K562 (cell line): ENCODE results near the gene LIN28A. TPM values are rescaled to one million over a fixed set of nuclear protein-coding genes. Genes with fewer than 3 reads are reported as not detected.

ENCODE experiments used
- BRD9 ChIP-seq: fragments of 450-650 bp; IDR thresholded peaks from 2 replicates; pipeline ENCODE4 v1.6.1; 2018; ENCODE audit warnings: low read depth; ENCODE audit not compliant: partially characterized antibody
- BRF1 ChIP-seq: IDR thresholded peaks from 3 replicates; pipeline ENCODE4 v1.6.1; 2011; ENCODE audit warnings: borderline replicate concordance, mild to moderate bottlenecking; ENCODE audit not compliant: insufficient read length; ENCODE audit errors: extremely low read depth
- CHD4 ChIP-seq: fragments of 200-600 bp; sonication (generic); IDR thresholded peaks from 3 replicates; pipeline ENCODE4 v1.6.1; 2012; ENCODE audit warnings: low read depth, mild to moderate bottlenecking, mixed read lengths, low read length, inconsistent platforms; ENCODE audit not compliant: insufficient read depth, insufficient replicate concordance, poor library complexity, severe bottlenecking
- EHMT2 ChIP-seq: fragments of 450-650 bp; IDR thresholded peaks from 2 replicates; pipeline ENCODE4 v1.6.1; 2018; ENCODE audit warnings: antibody characterized with exemption
- HDAC2 ChIP-seq: fragments of 450-650 bp; IDR thresholded peaks from 2 replicates; pipeline ENCODE4 v1.6.1; 2016; ENCODE audit warnings: mild to moderate bottlenecking
- KAT8 ChIP-seq: fragments of 450-650 bp; IDR thresholded peaks from 2 replicates; pipeline ENCODE4 v1.6.1; 2016; ENCODE audit warnings: low read depth, mild to moderate bottlenecking
- NELFE ChIP-seq: IDR thresholded peaks from 2 replicates; pipeline ENCODE4 v1.6.1; 2011; ENCODE audit warnings: mild to moderate bottlenecking; ENCODE audit not compliant: insufficient read depth, insufficient read length
- NFATC3 ChIP-seq: fragments of 450-650 bp; IDR thresholded peaks from 2 replicates; pipeline ENCODE4 v1.6.1; 2017; ENCODE audit warnings: mild to moderate bottlenecking
- PHF20 ChIP-seq: fragments of 450-650 bp; IDR thresholded peaks from 2 replicates; pipeline ENCODE4 v1.6.1; 2018; ENCODE audit not compliant: partially characterized antibody
- POLR2G ChIP-seq: fragments of 200-400 bp; formaldehyde crosslinking; IDR thresholded peaks from 2 replicates; pipeline ENCODE4 v1.6.1; 2017; ENCODE audit warnings: low read depth, mild to moderate bottlenecking, antibody characterized with exemption, low read length, moderate library complexity
- RFX1 ChIP-seq: fragments of 450-650 bp; IDR thresholded peaks from 2 replicates; pipeline ENCODE4 v1.6.1; 2016; ENCODE audit warnings: mild to moderate bottlenecking, moderate library complexity
- SMARCA4 ChIP-seq: fragments of 450-650 bp; IDR thresholded peaks from 2 replicates; pipeline ENCODE4 v1.6.1; 2016
- SNRNP70 ChIP-seq: fragments of 200-400 bp; formaldehyde crosslinking; optimal IDR thresholded peaks from 2 replicates; pipeline ENCODE3; 2017; ENCODE audit warnings: low read depth, low read length
- SRSF9 ChIP-seq: fragments of 200-400 bp; formaldehyde crosslinking; IDR thresholded peaks from 2 replicates; pipeline ENCODE4 v1.6.1; 2017; ENCODE audit warnings: low read depth, low read length, borderline replicate concordance
- TCF7 ChIP-seq: sonication (generic); IDR thresholded peaks from 2 replicates; pipeline ENCODE4 v1.6.1; 2016; ENCODE audit warnings: antibody characterized with exemption, borderline replicate concordance
- ZNF143 ChIP-seq: sonication (generic); formaldehyde crosslinking; IDR thresholded peaks from 2 replicates; pipeline ENCODE4 v1.9.0; 2022; ENCODE audit warnings: mild to moderate bottlenecking, missing genetic modification reagents
- ZNF146 ChIP-seq: IDR thresholded peaks from one replicate; pipeline ENCODE4 v1.6.1; 2018; ENCODE audit warnings: missing compliant biosample characterization; ENCODE audit not compliant: unreplicated experiment
- ZNF253 ChIP-seq: fragments of 250-450 bp; sonication (Bioruptor Pico); conservative IDR thresholded peaks from 2 replicates; pipeline ENCODE4 v1.6.1; 2021; ENCODE audit warnings: mild to moderate bottlenecking
- ZNF584 ChIP-seq: fragments of 200-800 bp; sonication (Bioruptor generic); IDR thresholded peaks from 2 replicates; pipeline ENCODE4 v1.6.1; 2016; ENCODE audit warnings: low read depth, mild to moderate bottlenecking, missing genetic modification characterization, missing compliant biosample characterization
- ZSCAN29 ChIP-seq: fragments of 450-650 bp; IDR thresholded peaks from 2 replicates; pipeline ENCODE4 v1.6.1; 2017
- polyA plus RNA-seq, 8 experiments: library from polyadenylated mRNA; depleted of rRNA in 4 of 8; stranded (reverse) in 5 of 8; unstranded in 3 of 8; fragments of >200 nt; fragmentation: Nextera tagmentation in 2 of 8; fragmentation: Illumina TruSeq in 1 of 8; extraction: Ambion mirVana in 2 of 8; extraction: Trizol in 1 of 8; gene quantifications; 2 replicates each; pipeline versions ENCODE4 v1.2.1 to v1.2.3, GENCODE V29; 2011 to 2014; ENCODE audit warnings: inconsistent platforms in 1 of 8, missing spikeins in 1 of 8
- total RNA-seq, 7 experiments: library from RNA; depleted of rRNA in 6 of 7; stranded (reverse); fragments of >200 nt in 6 of 7; fragmentation: Illumina TruSeq in 2 of 7; extraction: Trizol in 2 of 7; gene quantifications; 2 replicates each; pipeline versions ENCODE4 v1.2.1 to v1.2.3, GENCODE V29; 2011 to 2021; ENCODE audit warnings: low replicate concordance in 1 of 7
- TF ChIP-seq, protein P1 (sequence below), 2 experiments: fragments of 450-650 bp; IDR thresholded peaks; 2 replicates each; pipeline ENCODE4 v1.6.1; 2016
- TF ChIP-seq, protein P2 (sequence below), 3 experiments: fragments of 200-800 bp in 1 of 3; sonication (Bioruptor generic) in 1 of 3; sonication (generic) in 1 of 3; formaldehyde crosslinking in 1 of 3; IDR thresholded peaks; 2 replicates each; pipeline versions ENCODE4 v1.6.1 to v1.8.0; 2016 to 2022; ENCODE audit warnings: mild to moderate bottlenecking in 2 of 3, missing compliant biosample characterization in 2 of 3, missing genetic modification characterization in 2 of 3, missing genetic modification reagents in 1 of 3
- TF ChIP-seq, protein P3 (sequence below): sonication (generic); formaldehyde crosslinking; IDR thresholded peaks from 2 replicates; pipeline ENCODE4 v1.8.0; 2022; ENCODE audit warnings: missing genetic modification reagents, mild to moderate bottlenecking, borderline replicate concordance

LIN28A gene
- total and polyA plus RNA-seq, 9 of the 15 experiments (the other 6 are each of a cell fraction or from before 2014, with no cell fraction given) = 0.80 to 5.4 (median 3.9) TPM

DNA sequence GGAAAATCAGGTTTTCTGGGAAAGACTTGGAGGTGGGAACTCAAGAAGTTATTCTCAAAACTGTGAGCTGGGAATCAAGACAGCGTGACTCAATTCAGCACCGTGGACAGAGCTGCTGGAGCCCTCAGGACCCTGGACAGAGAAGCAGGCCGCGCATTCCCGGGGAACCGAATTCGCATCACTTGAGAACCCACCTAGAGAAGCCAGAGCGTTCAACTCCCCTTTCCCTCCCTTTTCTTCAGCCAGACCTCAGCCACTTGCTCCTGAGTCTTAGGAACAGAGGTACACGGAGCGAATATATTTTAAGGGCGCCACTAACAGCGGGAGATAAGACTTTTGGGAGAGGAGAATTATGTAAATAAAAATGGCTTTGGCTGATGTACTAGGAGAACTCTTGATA is 2.0 kb upstream of the LIN28A start (continued):
- no peak for TF ChIP-seq RFX1
- TF ChIP-seq NELFE = no peak
- peak; percentile 67; the same call in 1 of the 2 replicates for TF ChIP-seq ZNF143 (CRISPR knock-in tag)
- no peak for TF ChIP-seq BRD9
- peak; percentile 100 for TF ChIP-seq EHMT2
- no peak for TF ChIP-seq BRF1
- TF ChIP-seq, protein P1, sequence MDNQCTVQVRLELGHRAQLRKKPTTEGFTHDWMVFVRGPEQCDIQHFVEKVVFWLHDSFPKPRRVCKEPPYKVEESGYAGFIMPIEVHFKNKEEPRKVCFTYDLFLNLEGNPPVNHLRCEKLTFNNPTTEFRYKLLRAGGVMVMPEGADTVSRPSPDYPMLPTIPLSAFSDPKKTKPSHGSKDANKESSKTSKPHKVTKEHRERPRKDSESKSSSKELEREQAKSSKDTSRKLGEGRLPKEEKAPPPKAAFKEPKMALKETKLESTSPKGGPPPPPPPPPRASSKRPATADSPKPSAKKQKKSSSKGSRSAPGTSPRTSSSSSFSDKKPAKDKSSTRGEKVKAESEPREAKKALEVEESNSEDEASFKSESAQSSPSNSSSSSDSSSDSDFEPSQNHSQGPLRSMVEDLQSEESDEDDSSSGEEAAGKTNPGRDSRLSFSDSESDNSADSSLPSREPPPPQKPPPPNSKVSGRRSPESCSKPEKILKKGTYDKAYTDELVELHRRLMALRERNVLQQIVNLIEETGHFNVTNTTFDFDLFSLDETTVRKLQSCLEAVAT (IDR thresholded peaks at IDR 0.05) = no peak
- no peak for TF ChIP-seq KAT8
- TF ChIP-seq SMARCA4 = peak; percentile 58
- no peak for TF ChIP-seq POLR2G
- TF ChIP-seq, protein P2, sequence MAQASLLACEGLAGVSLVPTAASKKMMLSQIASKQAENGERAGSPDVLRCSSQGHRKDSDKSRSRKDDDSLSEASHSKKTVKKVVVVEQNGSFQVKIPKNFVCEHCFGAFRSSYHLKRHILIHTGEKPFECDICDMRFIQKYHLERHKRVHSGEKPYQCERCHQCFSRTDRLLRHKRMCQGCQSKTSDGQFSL (CRISPR knock-in tag; IDR thresholded peaks at IDR 0.05) = peak; percentile 87
- TF ChIP-seq, protein P2 (tag; IDR thresholded peaks at IDR 0.05) = peak in 1 of 2 experiments; percentile 62; a peak in 1 of 4 replicates
- peak; percentile 98 for TF ChIP-seq ZNF584 (CRISPR knock-in tag)
- TF ChIP-seq CHD4 = no peak
- TF ChIP-seq, protein P3, sequence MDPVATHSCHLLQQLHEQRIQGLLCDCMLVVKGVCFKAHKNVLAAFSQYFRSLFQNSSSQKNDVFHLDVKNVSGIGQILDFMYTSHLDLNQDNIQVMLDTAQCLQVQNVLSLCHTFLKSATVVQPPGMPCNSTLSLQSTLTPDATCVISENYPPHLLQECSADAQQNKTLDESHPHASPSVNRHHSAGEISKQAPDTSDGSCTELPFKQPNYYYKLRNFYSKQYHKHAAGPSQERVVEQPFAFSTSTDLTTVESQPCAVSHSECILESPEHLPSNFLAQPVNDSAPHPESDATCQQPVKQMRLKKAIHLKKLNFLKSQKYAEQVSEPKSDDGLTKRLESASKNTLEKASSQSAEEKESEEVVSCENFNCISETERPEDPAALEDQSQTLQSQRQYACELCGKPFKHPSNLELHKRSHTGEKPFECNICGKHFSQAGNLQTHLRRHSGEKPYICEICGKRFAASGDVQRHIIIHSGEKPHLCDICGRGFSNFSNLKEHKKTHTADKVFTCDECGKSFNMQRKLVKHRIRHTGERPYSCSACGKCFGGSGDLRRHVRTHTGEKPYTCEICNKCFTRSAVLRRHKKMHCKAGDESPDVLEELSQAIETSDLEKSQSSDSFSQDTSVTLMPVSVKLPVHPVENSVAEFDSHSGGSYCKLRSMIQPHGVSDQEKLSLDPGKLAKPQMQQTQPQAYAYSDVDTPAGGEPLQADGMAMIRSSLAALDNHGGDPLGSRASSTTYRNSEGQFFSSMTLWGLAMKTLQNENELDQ (CRISPR knock-in tag) = peak; percentile 100
- peak; percentile 99 for TF ChIP-seq HDAC2
- no peak for TF ChIP-seq PHF20
- TF ChIP-seq SRSF9 = no peak
- no peak; the same call in 1 of the 2 replicates for TF ChIP-seq TCF7
- no peak for TF ChIP-seq ZNF253 (CRISPR knock-in tag)
- no peak for TF ChIP-seq NFATC3
- TF ChIP-seq SNRNP70 = no peak
- peak; percentile 92 for TF ChIP-seq ZSCAN29
- TF ChIP-seq ZNF146 = peak; percentile 97
